Uterus (tissue), 2 donors: ENCODE measurements around the gene PPP2R2C.

Source experiments
- POLR2A ChIP-seq, 2 donors: fragments of 450-650 bp; IDR thresholded peaks; one replicate each; pipeline ENCODE4 v1.6.1; 2016; ENCODE audit warnings: antibody characterized with exemption in 2 of 2, mild to moderate bottlenecking in 1 of 2, moderate library complexity in 1 of 2
- TF ChIP-seq, protein P1 (sequence below), 4 experiments: fragments of 200-600 bp in 2 of 4; fragments of 450-650 bp in 2 of 4; sonication (generic) in 2 of 4; IDR thresholded peaks; one replicate each; pipeline ENCODE4 v1.5.1; 2016 to 2019; ENCODE audit warnings: antibody characterized with exemption in 4 of 4, mild to moderate bottlenecking in 2 of 4, moderate library complexity in 1 of 4

DNA sequence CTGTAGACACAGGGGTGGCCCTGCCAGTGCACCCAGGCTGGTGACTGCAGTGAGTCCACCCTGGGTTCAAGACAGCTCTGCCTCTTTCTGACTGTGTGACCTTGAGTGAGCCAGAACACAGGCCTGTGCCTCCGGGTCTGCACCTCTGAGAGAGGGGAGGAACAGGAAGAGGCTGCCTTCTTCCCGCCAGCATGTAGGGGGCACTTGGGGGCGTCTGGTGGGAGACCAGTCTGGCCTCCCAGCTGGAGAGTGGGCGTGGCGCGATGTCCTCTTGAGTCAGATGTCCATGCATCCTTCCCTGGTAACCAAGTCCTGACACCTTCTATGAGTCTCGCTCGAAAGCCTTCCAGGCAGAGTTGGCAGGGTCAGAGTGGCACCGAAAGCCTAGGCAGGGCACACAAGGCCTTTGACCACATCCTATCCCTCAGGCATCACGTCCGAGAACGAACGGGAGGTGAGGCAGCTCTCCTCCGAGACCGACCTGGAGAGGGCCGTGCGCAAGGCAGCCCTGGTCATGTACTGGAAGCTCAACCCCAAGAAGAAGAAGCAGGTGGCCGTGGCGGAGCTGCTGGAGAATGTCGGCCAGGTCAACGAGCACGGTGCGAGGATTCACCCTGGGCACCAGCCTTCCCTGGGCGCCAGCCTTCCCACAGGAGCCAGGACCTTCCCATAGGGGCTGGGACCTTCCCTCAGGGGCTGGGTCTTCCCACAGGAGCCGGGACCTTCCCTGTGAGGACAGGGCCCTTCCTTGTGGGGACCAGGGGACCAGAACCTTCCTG is 181.5 kb downstream of the PPP2R2C start:
- TF ChIP-seq, protein P1, sequence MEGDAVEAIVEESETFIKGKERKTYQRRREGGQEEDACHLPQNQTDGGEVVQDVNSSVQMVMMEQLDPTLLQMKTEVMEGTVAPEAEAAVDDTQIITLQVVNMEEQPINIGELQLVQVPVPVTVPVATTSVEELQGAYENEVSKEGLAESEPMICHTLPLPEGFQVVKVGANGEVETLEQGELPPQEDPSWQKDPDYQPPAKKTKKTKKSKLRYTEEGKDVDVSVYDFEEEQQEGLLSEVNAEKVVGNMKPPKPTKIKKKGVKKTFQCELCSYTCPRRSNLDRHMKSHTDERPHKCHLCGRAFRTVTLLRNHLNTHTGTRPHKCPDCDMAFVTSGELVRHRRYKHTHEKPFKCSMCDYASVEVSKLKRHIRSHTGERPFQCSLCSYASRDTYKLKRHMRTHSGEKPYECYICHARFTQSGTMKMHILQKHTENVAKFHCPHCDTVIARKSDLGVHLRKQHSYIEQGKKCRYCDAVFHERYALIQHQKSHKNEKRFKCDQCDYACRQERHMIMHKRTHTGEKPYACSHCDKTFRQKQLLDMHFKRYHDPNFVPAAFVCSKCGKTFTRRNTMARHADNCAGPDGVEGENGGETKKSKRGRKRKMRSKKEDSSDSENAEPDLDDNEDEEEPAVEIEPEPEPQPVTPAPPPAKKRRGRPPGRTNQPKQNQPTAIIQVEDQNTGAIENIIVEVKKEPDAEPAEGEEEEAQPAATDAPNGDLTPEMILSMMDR (IDR thresholded peaks at IDR 0.05), result no peak
- no peak for TF ChIP-seq POLR2A (IDR thresholded peaks at IDR 0.05)
